ENCODE data around the gene TFIP11.

GRCh38 chr22:26558248-26558895 is 46.1 kb upstream of the TFIP11 start:
- TF ChIP-seq, protein P1, sequence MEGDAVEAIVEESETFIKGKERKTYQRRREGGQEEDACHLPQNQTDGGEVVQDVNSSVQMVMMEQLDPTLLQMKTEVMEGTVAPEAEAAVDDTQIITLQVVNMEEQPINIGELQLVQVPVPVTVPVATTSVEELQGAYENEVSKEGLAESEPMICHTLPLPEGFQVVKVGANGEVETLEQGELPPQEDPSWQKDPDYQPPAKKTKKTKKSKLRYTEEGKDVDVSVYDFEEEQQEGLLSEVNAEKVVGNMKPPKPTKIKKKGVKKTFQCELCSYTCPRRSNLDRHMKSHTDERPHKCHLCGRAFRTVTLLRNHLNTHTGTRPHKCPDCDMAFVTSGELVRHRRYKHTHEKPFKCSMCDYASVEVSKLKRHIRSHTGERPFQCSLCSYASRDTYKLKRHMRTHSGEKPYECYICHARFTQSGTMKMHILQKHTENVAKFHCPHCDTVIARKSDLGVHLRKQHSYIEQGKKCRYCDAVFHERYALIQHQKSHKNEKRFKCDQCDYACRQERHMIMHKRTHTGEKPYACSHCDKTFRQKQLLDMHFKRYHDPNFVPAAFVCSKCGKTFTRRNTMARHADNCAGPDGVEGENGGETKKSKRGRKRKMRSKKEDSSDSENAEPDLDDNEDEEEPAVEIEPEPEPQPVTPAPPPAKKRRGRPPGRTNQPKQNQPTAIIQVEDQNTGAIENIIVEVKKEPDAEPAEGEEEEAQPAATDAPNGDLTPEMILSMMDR (IDR thresholded peaks at IDR 0.05) = no peak
- TF ChIP-seq POLR2A (IDR thresholded peaks at IDR 0.05) = no peak

Measured in testis (tissue), 2 donors.